Gastroesophageal sphincter (tissue), 3 donors: ENCODE measurements around the gene ENTHD1.

Experiments used
- CTCF ChIP-seq, 4 experiments: fragments of 200-600 bp in 2 of 4; fragments of 450-650 bp in 2 of 4; sonication (generic) in 1 of 4; IDR thresholded peaks; one replicate each; pipeline ENCODE4 v1.5.1; 2017 to 2019; ENCODE audit warnings: antibody characterized with exemption in 4 of 4, mild to moderate bottlenecking in 2 of 4, moderate library complexity in 2 of 4
- EP300 ChIP-seq: sonication (generic); formaldehyde crosslinking; IDR thresholded peaks from one replicate; pipeline ENCODE4 v1.6.1; 2017; ENCODE audit warnings: antibody characterized with exemption, mild to moderate bottlenecking
- POLR2A ChIP-seq, 2 donors: fragments of 450-650 bp; IDR thresholded peaks; one replicate each; pipeline ENCODE4 v1.6.1; 2017; ENCODE audit warnings: antibody characterized with exemption in 2 of 2, mild to moderate bottlenecking in 2 of 2, moderate library complexity in 1 of 2

- no peak for TF ChIP-seq CTCF (IDR thresholded peaks at IDR 0.05)
- TF ChIP-seq EP300: no peak
- no peak for TF ChIP-seq POLR2A (IDR thresholded peaks at IDR 0.05)
Observed at GRCh38 chr22:39724857-39725256, 168.7 kb downstream of the ENTHD1 start.
